GM19463 (cell line): ENCODE results near the gene PNLDC1.

Experiments used
- ATAC-seq: cut with Tn5 transposase; IDR thresholded peaks from one replicate; pipeline ENCODE4 v1.9.1; 2021; ENCODE audit warnings: mild to moderate bottlenecking, moderate library complexity; ENCODE audit not compliant: unreplicated experiment

The PNLDC1 gene, protein sequence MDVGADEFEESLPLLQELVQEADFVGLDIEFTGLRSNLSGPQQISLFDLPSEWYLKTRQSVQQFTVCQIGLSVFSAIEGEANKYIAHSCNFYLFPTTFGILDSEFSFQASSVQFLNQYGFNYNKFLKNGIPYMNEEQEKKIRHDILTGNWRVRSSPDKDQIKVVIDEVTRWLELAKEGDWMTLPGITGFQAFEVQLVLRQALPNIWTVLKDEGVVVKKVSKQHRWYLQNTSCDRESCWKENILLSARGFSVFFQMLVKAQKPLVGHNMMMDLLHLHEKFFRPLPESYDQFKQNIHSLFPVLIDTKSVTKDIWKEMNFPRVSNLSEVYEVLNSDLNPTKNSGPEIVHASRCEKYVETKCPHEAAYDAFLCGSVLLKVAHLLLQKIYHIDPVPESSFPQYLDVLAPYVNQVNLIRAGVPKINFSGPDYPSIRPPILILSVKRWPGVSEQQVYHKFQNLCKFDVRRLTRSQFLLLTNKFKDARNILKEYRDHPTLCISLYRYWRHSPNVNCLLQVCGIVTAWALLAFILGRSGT

DNA sequence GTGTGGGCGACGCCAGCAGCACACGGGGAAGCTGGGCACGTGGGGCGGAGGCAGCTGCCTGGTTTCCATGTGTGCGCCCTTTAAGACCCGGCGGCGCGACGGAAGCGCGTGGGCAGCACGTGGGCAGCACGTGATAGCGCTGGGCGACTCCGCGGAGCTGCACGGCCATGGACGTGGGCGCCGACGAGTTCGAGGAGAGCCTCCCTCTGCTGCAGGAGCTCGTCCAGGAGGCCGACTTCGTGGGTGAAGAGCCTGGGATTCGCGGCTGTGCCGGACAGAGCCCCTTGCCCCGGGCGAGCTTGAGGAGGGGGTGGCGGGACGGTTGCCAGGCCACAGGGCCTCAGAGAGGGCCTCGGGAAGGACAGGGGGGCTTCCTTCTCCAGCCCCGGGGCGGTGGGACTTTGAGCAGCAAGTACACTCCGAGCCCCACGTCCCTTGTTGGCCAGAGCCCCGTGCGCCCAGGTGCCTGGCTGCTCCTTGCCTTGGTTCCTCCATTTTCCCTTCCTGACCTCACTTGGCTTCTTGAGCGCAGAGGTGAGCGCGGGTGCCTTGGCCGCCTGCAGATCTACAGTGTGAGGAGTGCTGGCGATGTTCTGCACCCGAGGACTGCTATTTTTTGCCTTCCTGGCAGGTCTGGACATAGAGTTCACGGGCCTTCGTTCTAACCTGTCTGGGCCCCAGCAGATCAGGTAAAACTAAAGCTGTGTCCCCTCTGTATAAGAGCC is at the start of gene PNLDC1:
PNLDC1 (plus strand) TSS at position 136 of the 725 bp plus-strand sequence; CDS start at position 168, 32 bp downstream.
- no peak for ATAC-seq

DNA sequence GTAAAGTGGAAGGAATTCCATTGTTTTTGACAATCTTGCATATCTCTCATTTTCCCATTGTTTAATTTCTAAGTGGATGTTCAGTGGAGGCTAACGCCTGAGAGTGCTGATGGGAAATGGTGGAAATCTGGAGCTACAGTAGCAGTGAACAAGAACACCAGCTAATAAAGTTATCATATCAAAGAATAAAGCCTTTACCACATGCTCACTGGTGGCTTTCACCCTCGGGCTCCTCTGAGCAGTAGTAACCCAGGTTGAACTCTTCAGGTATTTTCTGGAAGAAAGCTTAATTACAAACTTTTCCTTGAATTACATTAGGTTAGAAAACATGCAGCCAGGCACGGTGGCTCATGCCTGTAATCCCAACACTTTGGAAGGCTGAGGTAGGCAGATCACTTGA is 48.6 kb upstream of the PNLDC1 start:
- no peak for ATAC-seq

GRCh38 chr6:159753081-159753872 is 46.8 kb upstream of the PNLDC1 start:
- ATAC-seq = no peak

DNA sequence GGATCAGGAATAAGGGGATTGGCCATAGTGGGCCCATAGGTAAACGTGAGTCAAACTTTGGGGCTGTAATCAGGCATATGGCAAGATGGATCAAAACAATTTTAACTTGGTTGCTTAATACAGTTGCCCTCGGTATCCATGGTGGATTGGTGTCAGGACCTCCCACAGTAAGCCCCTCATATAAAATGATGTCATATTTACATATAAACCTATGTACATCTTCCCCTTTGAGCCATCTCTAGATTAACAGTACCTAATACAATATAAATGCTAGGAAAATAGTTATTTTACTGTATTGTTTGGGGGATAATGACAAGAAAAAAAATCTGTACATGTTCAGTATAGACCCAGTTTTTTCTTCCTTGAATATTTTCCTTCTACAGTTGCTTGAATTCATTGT is 45.7 kb upstream of the PNLDC1 start:
- ATAC-seq = no peak

DNA sequence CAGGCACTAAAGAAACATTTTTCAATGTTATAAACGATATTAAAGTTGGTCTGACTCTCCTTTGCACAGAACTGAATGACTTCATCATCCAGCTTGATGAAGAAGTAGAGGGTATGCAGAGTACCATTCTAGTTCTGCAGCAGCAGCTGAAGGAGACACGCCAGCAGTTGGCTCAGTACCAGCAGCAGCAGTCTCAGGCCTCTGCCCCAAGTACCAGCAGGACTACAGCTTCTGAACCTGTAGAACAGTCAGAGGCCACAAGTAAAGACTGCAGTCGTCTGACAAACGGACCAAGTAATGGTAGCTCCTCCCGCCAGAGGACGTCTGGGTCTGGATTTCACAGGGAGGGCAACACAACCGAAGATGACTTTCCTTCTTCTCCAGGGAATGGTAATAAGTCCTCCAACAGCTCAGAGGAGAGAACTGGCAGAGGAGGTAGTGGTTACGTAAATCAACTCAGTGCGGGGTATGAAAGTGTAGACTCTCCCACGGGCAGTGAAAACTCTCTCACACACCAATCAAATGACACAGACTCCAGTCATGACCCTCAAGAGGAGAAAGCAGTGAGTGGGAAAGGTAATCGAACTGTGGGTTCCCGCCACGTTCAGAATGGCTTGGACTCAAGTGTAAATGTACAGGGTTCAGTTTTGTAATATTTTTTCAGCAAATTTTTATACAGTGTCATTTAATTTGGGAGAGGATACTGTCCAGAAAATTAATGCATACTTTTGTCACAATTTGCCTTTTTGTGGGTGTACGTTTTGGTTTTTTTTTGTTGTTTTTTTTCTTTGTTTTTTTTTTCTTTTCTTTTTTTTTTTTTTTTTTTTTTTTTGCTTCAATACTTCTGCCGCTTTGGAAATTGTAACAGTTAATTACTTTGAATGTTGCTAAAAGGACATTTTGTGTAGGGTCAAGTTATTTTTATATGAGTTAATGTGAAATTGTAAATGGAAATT is 44.8 kb upstream of the PNLDC1 start:
- no peak for ATAC-seq

GRCh38 chr6:159756508-159756907 is 43.6 kb upstream of the PNLDC1 start:
- ATAC-seq = no peak

GRCh38 chr6:159758031-159759001 is 41.8 kb upstream of the PNLDC1 start:
- no peak for ATAC-seq

- ATAC-seq = no peak
Observed at GRCh38 chr6:159759645-159760044, 40.4 kb upstream of the PNLDC1 start.

GRCh38 chr6:159760602-159761057 is 39.4 kb upstream of the PNLDC1 start:
- ATAC-seq = no peak

GRCh38 chr6:159761129-159761872 is 38.8 kb upstream of the PNLDC1 start:
- ATAC-seq = no peak

DNA sequence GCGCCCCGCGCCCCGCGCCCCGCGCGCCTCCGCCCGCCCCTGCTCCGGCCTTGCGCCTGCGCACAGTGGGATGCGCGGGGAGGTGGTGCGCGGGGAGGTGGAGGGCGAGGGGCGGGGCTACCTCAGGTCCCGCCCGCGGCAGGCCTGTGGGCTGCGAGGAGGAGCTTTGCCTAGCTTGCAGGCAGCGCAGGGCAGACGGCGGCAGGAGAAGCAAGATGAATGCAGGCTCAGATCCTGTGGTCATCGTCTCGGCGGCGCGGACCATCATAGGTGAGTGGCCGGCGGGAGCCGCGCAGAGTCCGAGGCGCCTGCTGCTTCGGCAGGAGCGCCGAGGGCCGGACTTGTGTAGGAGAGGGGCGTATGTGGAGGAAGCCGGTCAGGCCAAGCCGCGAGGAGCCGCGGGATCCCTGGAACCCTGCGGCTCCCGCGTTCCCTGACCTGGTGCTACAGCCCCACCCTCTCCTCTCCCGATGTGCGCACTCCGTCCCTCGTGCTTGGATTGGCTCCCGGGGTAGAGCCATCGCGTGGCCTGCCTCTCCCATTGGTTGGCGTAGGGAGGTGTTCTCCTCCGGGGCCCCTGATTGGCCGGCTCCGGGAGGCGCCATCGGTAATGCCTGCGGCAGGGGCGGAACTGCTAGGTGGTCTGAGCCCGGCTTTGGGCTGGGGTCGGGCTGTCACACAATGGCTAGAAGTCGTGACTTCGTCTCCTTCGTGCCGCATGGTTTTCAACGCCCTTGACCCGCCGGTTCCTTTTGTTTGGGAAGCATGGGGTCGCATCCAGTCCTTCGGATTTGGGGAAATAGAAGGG is 38.0 kb upstream of the PNLDC1 start, which contains the start of gene ACAT2:
ACAT2 (plus strand) TSS at position 173 of the 808 bp plus-strand sequence; CDS start at position 216, 43 bp downstream.
- ATAC-seq = peak; percentile 97

- no peak for ATAC-seq
Observed at GRCh38 chr6:159762681-159763293, 37.3 kb upstream of the PNLDC1 start.

GRCh38 chr6:159766906-159767305 is 33.2 kb upstream of the PNLDC1 start:
- ATAC-seq = no peak

- no peak for ATAC-seq
Observed at GRCh38 chr6:159769470-159769869, 30.6 kb upstream of the PNLDC1 start.

- ATAC-seq = no peak
Observed at GRCh38 chr6:159772196-159772595, 27.9 kb upstream of the PNLDC1 start.

DNA sequence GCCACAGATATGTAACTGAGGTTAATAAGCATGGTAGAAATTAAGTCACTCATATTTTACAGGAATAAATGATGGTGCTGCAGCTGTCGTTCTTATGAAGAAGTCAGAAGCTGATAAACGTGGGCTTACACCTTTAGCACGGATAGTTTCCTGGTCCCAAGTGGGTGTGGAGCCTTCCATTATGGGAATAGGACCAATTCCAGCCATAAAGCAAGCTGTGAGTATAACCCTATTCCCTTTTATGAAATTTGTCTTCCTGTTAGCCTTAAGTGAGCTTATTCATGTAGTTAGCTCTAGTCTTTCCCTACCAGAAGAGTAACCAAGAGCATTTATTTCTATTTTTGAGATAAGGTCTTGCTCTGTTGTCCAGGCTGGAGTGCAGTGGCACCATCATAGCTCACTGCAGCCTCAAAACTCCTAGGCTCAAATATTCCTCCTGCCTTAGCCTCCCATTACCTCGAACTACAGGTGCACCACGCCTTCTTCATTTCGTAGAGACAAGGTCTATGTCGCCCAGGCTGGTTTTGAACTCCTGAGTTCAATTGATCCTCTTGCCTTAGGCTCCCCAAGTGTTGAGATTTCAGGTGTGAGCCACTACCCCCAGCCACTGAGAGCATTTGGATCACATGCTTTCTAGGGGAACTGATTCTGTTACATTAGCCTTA is 22.7 kb upstream of the PNLDC1 start:
- ATAC-seq = no peak
